ENCODE results near the gene DGCR8.

DNA sequence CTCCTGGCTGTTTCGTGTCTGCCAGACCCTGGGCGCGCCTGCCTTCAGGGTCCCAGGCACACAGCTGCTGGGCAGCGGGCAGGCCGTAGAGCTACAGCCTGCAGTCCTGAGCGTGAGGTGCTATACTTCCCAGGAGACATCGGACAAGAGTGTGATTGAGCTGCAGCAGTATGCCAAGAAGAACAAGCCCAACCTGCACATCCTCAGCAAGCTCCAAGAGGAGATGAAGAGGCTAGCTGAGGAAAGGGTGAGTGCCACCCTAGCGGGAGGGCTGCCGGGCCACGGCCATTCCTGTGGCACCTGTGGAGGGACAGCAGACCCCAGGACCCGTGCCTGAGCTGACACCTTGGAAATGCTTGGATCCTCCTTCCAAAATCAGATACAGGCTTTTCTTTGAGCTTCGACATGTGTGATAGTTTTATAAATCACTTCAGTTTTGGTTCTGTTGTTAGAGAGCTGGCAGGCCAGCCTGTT lies 28.8 kb downstream of the DGCR8 start:
- no peak for TF ChIP-seq CTCF (IDR thresholded peaks at IDR 0.05)
- TF ChIP-seq POLR2A (IDR thresholded peaks at IDR 0.05) = no peak

Measured in uterus (tissue), 2 donors.